Measurements from ENCODE around the gene PPA1.

DNA sequence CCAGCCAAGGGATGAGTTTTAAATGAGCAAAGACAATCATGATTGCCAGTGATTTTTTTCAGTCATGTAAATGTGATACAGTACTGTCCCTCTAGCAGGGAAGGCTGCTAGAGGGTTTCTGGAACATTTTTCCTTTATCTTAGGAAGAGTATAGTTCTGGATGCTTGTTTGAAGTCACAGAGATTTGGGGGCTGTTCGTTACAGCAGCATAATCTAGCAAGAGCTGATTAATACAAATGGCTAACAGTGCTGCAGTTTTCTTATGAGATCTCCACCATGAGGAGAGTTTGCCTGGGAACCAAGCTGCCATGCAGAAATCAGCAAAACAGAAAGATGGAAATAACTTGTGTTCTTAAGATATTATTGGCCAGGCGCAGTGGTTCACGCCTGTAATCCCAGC is 7.9 kb upstream of the PPA1 start:
- TF ChIP-seq, protein P1, sequence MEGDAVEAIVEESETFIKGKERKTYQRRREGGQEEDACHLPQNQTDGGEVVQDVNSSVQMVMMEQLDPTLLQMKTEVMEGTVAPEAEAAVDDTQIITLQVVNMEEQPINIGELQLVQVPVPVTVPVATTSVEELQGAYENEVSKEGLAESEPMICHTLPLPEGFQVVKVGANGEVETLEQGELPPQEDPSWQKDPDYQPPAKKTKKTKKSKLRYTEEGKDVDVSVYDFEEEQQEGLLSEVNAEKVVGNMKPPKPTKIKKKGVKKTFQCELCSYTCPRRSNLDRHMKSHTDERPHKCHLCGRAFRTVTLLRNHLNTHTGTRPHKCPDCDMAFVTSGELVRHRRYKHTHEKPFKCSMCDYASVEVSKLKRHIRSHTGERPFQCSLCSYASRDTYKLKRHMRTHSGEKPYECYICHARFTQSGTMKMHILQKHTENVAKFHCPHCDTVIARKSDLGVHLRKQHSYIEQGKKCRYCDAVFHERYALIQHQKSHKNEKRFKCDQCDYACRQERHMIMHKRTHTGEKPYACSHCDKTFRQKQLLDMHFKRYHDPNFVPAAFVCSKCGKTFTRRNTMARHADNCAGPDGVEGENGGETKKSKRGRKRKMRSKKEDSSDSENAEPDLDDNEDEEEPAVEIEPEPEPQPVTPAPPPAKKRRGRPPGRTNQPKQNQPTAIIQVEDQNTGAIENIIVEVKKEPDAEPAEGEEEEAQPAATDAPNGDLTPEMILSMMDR (IDR thresholded peaks at IDR 0.05; ENCODE audit: insufficient read depth, low read length, poor library complexity, severe bottlenecking): no peak
- TF ChIP-seq EZH2phosphoT487 (conservative IDR thresholded peaks at IDR 0.05; ENCODE audit: low read length): no peak
